Spleen (tissue), 11 donors: ENCODE data around the gene MOB3B. TPM values are rescaled to one million over a fixed set of nuclear protein-coding genes. Genes with fewer than 3 reads are reported as not detected.

Experiments used
- DNase-seq: peaks from one replicate; pipeline ENCODE4 v3.0.0-alpha.2; 2020
- H3K27ac ChIP-seq, 8 donors: fragments of 200-600 bp; sonication (generic) in 7 of 8; 1 replicate in 4 of 8; 2 replicates in 4 of 8; pipeline versions ENCODE4 v1.5.0 to v1.8.0; 2016 to 2021; ENCODE audit warnings: inconsistent platforms in 4 of 8, mild to moderate bottlenecking in 4 of 8, moderate library complexity in 1 of 8
- H3K27me3 ChIP-seq, 7 donors: fragments of 200-600 bp; sonication (generic) in 6 of 7; replicated peaks in 1 of 7; 1 replicate in 4 of 7; 2 replicates in 3 of 7; pipeline versions ENCODE4 v1.5.0 to v1.8.0; 2016 to 2021; ENCODE audit warnings: inconsistent platforms in 3 of 7, mild to moderate bottlenecking in 1 of 7
- H3K36me3 ChIP-seq, 6 donors: fragments of 200-600 bp; sonication (generic) in 5 of 6; 1 replicate in 4 of 6; 2 replicates in 2 of 6; pipeline versions ENCODE4 v1.5.0 to v1.8.0; 2016 to 2021; ENCODE audit warnings: inconsistent platforms in 2 of 6
- H3K4me1 ChIP-seq, 6 donors: fragments of 200-600 bp; sonication (generic) in 5 of 6; 1 replicate in 3 of 6; 2 replicates in 3 of 6; pipeline versions ENCODE4 v1.5.0 to v1.8.0; 2016 to 2021; ENCODE audit warnings: inconsistent platforms in 3 of 6
- H3K4me3 ChIP-seq, 8 donors: fragments of 200-600 bp; sonication (generic) in 7 of 8; 1 replicate in 4 of 8; 2 replicates in 4 of 8; pipeline versions ENCODE4 v1.5.0 to v1.8.0; 2016 to 2021; ENCODE audit warnings: inconsistent platforms in 4 of 8, mild to moderate bottlenecking in 4 of 8, moderate library complexity in 2 of 8
- H3K9me3 ChIP-seq, 8 donors: fragments of 200-600 bp; sonication (generic) in 7 of 8; 1 replicate in 4 of 8; 2 replicates in 4 of 8; pipeline versions ENCODE4 v1.5.0 to v1.8.0; 2016 to 2021; ENCODE audit warnings: inconsistent platforms in 4 of 8
- CTCF ChIP-seq, 11 experiments: fragments of 200-600 bp in 7 of 11; fragments of 450-650 bp in 4 of 11; sonication (generic) in 4 of 11; IDR thresholded peaks in 8 of 11; conservative IDR thresholded peaks in 3 of 11; 1 replicate in 7 of 11; 2 replicates in 4 of 11; pipeline versions ENCODE4 v1.4.0 to v1.8.0; 2016 to 2021; ENCODE audit warnings: antibody characterized with exemption in 11 of 11, inconsistent platforms in 4 of 11, mild to moderate bottlenecking in 1 of 11
- POLR2A ChIP-seq, 3 donors: fragments of 450-650 bp; IDR thresholded peaks; one replicate each; pipeline ENCODE4 v1.5.1; 2017; ENCODE audit warnings: antibody characterized with exemption in 3 of 3, mild to moderate bottlenecking in 1 of 3
- POLR2AphosphoS5 ChIP-seq, 3 donors: sonication (generic); formaldehyde crosslinking; IDR thresholded peaks; one replicate each; pipeline ENCODE4 v1.5.1; 2017; ENCODE audit warnings: antibody characterized with exemption in 3 of 3
- WGBS, 5 donors: extraction: QIAGEN DNeasy Blood & Tissue Kit in 3 of 5; methylation state at CpG; one replicate each; pipeline versions ENCODE4 v1.1.5 to v1.1.7; 2013 to 2018; 5-methylcytosine and 5-hydroxymethylcytosine counted together
- intact Hi-C: fragments of 100-400 bp; cut with DNase I; formaldehyde crosslinking; loops from one replicate; pipeline ENCODE4 v1.15.0; 2023; ENCODE audit warnings: low total_unique reads
- polyA plus RNA-seq, 3 donors: library from polyadenylated mRNA; stranded (reverse); fragments of 200-250 nt; gene quantifications; one replicate each; pipeline ENCODE4 v1.2.1, GENCODE V29; 2013
- total RNA-seq, 7 donors: library from RNA; depleted of rRNA in 3 of 7; stranded (reverse); fragments of >200 nt in 3 of 7; fragmentation: NEBNext Ultra II Directional in 4 of 7; extraction: Animal tissue kit (Norgen Biotek cat#: 25700) in 4 of 7; gene quantifications; one replicate each; pipeline versions ENCODE4 v1.1.0 to v1.2.1, GENCODE V29; 2016 to 2021
- donor health status: healthy with polysubstance abuse.
- donor health status: DM: no; HTN: no; CAD: no; lungs with moderate emphysema.
- donor health status: DM: no; HTN: no; CAD: no.
- donor health status: Bipolar disorder and iron deficiency.
- donor health status: healthy.
- donor health status: DM: no; HTN: no; CAD: no.
- donor health status: DM: yes; HTN: yes; CAD: no.

Gene MOB3B
- total and polyA plus RNA-seq, 10 donors: 9.4 to 27.7 (median 19.9) TPM

GRCh38 chr9:27382975-27383374, 146.6 kb downstream of the MOB3B start:
- no peak for TF ChIP-seq POLR2A (IDR thresholded peaks at IDR 0.05)
- no peak for TF ChIP-seq CTCF (IDR thresholded peaks at IDR 0.05 in 8 of 11, conservative IDR thresholded peaks at IDR 0.05 in 3 of 11)
- TF ChIP-seq POLR2AphosphoS5 (IDR thresholded peaks at IDR 0.05): no peak

GRCh38 chr9:27382308-27382707, 147.3 kb downstream of the MOB3B start:
- no peak for DNase-seq
- H3K9me3 ChIP-seq: no peaks in the 10 kb centered on the region
- H3K27ac ChIP-seq: peak overlapping the region in 1 of 8 donors; percentile 44
- H3K4me1 ChIP-seq: peaks cover 12 to 96% (median 52%) of the 10 kb centered on the region in 6 donors
- H3K27me3 ChIP-seq: no peaks in the 10 kb centered on the region
- H3K36me3 ChIP-seq: no peaks in the 10 kb centered on the region
- no peak overlapping the region for H3K4me3 ChIP-seq
- WGBS, 5 donors: 68 to 91% (median 86%) methylated on average over 4 of the region's 4 CpGs
- intact Hi-C loops: no loop called here
- TF ChIP-seq CTCF (IDR thresholded peaks at IDR 0.05 in 8 of 11, conservative IDR thresholded peaks at IDR 0.05 in 3 of 11): no peak
- no peak for TF ChIP-seq POLR2A (IDR thresholded peaks at IDR 0.05)
- TF ChIP-seq POLR2AphosphoS5 (IDR thresholded peaks at IDR 0.05): no peak

More at GRCh38 chr9:27382975-27383374, 146.6 kb downstream of the MOB3B start:
- H3K36me3 ChIP-seq: no peaks in the 10 kb centered on the region
- peaks cover 12 to 96% (median 54%) of the 10 kb centered on the region in 6 donors for H3K4me1 ChIP-seq
- no peak for DNase-seq
- H3K27ac ChIP-seq: peak overlapping the region in 4 of 8 donors; percentile 30 to 51 (median 44)
- H3K27me3 ChIP-seq: no peaks in the 10 kb centered on the region
- intact Hi-C loops: no loop called here
- H3K9me3 ChIP-seq: no peaks in the 10 kb centered on the region
- 89 to 98% (median 94%) methylated on average over 2 of the region's 2 CpGs for WGBS, 5 donors
- no peak overlapping the region for H3K4me3 ChIP-seq

- 54 to 64% (median 63%) methylated on average over 8 of the region's 8 CpGs for WGBS, 5 donors
- intact Hi-C loops: no loop called here
- Histone ChIP-seq H3K4me1 (peaks cover 12 to 91% (median 46%) of the 10 kb centered on the region in 6 donors), H3K36me3 (no peaks in the 10 kb centered on the region), H3K4me3 (no peak overlapping the region), H3K27ac (peak overlapping the region in 4 of 8 donors; percentile 80 to 90 (median 84)), H3K9me3 (no peaks in the 10 kb centered on the region), H3K27me3 (no peaks in the 10 kb centered on the region)
- TF ChIP-seq CTCF (IDR thresholded peaks at IDR 0.05 in 8 of 11, conservative IDR thresholded peaks at IDR 0.05 in 3 of 11) (peak in 1 of 11 experiments; percentile 4), POLR2A (IDR thresholded peaks at IDR 0.05) (no peak), POLR2AphosphoS5 (IDR thresholded peaks at IDR 0.05) (peak in 1 of 3 donors; percentile 57)
- DNase-seq: no peak
Measured at GRCh38 chr9:27379311-27380251, 150.0 kb downstream of the MOB3B start.
